GM18502 (cell line): ENCODE data around the gene CABCOCO1.

Experiments used
- ATAC-seq: cut with Tn5 transposase; IDR thresholded peaks from one replicate; pipeline ENCODE4 v1.9.1; 2021; ENCODE audit warnings: mild to moderate bottlenecking; ENCODE audit not compliant: unreplicated experiment, poor library complexity

The CABCOCO1 gene

DNA sequence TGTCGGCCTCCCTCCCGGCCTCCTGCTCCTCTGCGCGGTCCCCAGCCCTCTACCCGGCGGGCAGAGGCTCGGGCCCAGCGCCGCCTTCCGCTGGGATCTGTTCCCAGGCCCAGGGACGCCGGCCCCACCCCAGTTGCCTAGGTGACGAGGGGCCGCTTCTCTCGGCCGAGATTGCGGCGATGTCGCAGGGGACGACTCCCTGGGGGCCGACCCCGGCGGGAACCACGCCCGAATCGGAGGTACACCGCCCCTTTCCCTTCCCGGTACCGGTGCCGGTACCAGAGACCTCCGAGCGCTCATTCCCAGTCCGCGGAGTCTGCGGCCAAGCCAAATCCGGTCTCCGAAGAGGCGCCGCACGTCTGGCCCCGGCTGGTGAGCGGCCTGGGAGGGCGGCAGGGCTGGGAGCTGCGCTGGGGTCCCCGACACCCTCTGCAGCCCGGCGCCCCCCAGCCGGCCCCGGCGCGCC is at the start of gene CABCOCO1:
CABCOCO1 (plus strand) TSS at position 136 of the 466 bp plus-strand sequence; CDS start at position 180, 44 bp downstream.
- no peak for ATAC-seq

DNA sequence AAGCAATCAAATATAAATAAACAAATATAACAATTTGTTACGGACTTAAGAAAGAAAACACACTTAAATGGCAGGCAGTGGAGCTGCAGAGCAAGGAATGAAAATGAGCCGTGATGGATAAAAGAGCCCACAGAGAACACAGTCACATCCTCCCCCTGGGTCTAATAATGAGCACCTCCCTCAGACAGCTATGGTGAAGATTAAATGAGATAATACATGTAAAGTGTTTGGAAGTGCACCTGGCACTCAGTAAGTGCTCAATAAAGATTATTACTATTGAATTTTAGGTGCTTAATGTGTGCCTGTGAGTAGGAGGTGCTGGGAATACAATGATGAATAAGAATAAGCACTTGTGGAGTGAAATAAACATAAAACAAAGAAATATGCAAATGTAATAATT is 49.1 kb upstream of the CABCOCO1 start:
- no peak for ATAC-seq

- ATAC-seq: no peak
These were observed 46.1 kb upstream of the CABCOCO1 start for GRCh38 chr10:61616611-61617010.

GRCh38 chr10:61617180-61617579 is 45.5 kb upstream of the CABCOCO1 start:
- ATAC-seq: no peak

GRCh38 chr10:61617586-61617985 is 45.1 kb upstream of the CABCOCO1 start:
- no peak for ATAC-seq

DNA sequence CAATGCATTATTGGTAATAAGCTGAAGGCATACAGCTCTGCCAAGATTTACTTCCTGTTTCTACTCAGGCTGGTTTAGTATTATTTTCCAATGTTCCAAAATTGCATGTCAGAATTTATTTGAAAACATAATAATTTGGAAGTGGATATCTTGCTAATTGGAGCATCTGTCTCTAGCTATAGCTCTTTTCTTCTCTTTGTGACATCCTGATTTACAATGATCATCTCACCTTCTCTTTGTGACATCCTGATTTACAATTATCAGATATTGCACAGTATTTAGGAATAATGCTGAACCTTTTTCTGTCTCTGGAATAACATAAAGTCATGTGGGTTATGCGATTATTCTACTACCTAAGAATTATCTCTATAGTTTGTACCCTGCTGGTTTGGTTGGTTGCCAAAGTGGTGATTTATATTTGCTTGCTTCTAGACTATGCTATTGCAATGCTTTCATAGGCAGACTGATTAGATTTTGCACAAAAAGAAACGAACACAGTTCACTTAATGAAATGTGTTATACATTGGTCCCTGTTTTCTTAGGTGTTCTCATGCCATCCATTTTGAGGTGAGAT is 44.3 kb upstream of the CABCOCO1 start:
- no peak for ATAC-seq

GRCh38 chr10:61620506-61620905 is 42.2 kb upstream of the CABCOCO1 start:
- no peak for ATAC-seq

DNA sequence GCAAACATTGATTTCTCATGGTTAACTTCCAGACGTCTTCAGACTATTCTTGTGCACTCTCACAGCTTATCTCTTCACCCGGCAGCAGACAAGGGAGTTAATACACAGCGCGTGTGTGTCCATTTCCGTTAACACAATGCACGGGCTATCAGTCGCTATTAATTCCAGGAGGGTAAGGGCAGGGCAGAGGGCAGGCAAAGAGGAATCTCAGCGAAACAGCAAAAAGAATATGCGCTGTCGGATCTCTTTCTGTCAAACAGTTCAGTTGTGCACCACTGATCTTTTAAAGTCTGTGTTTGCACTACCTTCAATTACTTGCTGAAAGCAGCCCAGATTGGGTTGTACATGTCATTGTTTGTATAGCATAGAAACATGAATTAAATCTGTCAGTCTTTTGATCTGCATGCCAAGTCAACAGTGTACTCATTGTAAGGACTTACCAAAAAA is 41.1 kb upstream of the CABCOCO1 start:
- no peak for ATAC-seq

DNA sequence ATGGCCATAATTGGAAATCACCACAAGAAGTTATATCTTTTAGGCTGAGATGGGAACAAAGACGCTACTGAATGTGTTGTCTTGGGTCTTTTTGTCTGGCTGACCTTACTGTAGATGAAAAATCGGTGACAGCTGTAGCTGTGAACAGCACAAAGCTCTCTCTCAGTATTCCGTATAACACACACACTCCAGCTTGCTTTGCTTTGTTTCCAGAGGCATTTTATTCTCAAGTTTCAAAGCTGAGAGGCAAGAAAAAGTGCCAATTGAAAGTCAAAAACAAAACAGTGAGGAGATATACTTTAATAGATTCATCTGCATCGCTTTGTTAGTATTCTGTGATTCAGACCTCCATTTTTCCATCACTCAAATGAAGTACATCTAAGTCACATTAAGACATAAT is 39.6 kb upstream of the CABCOCO1 start:
- ATAC-seq: no peak

DNA sequence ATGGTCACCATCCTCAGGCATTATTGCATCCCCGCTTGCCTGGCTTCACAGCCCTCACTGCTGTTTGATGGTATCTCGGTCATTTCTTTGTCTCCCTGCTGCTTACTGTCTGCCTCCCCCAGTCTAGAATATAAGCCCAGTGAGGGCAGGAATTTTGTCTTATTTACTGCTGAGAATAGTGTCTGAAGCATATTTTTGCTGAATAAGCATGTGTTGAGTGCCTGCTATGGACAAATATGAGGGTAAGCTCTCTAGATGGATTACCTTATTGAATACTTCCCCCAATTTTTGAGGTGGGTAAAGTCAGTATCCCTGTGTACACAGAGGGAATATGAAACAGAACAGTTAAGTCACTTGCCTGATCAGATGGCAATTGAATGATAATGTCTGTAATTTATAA is 36.5 kb upstream of the CABCOCO1 start:
- ATAC-seq: no peak

DNA sequence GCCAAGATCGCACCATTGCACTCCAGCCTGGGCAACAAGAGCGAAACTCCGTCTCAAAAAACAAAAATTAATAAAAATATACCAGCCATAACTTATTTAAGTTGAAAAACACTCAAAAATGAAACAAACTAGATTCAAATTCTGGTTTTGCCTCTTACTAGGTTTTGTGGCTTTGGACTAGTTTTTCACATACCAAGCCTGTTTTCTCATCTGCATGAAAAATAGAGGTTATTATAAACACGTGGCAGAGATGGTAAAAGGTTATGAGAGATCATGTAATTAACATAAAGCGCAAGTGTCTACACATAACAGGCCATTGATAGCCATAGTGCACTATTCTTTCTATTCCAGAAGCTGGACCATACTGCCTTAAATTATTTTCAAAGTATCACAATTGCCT is 35.5 kb upstream of the CABCOCO1 start:
- no peak for ATAC-seq

- no peak for ATAC-seq
These were observed 34.4 kb upstream of the CABCOCO1 start for GRCh38 chr10:61628151-61628874.

- ATAC-seq: no peak
These were observed 33.7 kb upstream of the CABCOCO1 start for GRCh38 chr10:61628875-61629513.

GRCh38 chr10:61629576-61629975 is 33.2 kb upstream of the CABCOCO1 start:
- no peak for ATAC-seq

DNA sequence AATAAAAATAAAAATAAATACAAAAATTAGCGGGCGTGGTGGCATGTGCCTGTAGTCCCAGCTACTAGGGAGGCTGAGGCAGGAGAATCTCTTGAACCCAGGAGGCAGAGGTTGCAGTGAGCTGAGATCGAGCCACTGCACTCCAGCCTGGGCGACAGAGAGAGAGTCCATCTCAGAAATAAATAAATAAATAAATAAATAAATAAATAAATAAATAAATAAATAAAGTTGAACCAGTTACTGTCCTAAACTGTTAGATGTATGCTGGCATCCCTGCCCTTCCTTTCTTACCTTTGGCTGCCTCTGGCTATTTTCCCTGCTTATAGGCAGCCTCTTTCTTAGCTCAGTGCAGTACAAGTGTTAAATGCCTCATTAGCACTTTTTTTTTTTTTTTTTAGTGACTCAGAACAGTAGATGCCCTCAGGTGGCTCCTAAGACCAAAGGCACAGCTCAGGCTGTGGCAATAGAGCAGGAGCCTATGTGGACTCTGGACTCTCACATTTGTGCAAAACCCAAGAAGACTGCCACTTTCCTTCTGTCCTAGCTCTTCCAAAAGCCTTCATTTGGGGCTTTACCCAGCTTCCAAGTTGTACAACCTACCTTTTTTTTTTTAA is 30.6 kb upstream of the CABCOCO1 start:
- no peak for ATAC-seq

GRCh38 chr10:61633665-61634064 is 29.1 kb upstream of the CABCOCO1 start:
- no peak for ATAC-seq

DNA sequence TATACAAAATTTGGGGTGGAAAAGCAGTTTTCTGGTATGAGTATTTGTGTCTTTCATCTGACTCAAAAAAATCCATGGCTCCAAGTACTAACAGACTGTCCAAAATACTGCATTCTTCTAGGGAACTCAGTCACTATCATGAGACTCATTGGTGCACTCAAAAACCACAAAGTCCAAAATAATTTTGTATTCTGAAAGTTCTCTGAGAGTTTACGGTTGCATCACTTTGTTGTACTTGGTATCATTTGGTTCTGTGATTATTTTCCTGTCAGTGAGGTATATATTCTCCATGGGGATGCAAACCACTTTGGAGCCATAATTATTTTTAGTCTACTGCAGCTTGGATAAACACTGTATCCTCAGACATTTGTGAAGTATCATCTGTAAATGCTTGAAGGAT is 28.0 kb upstream of the CABCOCO1 start:
- no peak for ATAC-seq

GRCh38 chr10:61635471-61635870 is 27.3 kb upstream of the CABCOCO1 start:
- no peak for ATAC-seq

- no peak for ATAC-seq
These were observed 26.8 kb upstream of the CABCOCO1 start for GRCh38 chr10:61635932-61636331.

DNA sequence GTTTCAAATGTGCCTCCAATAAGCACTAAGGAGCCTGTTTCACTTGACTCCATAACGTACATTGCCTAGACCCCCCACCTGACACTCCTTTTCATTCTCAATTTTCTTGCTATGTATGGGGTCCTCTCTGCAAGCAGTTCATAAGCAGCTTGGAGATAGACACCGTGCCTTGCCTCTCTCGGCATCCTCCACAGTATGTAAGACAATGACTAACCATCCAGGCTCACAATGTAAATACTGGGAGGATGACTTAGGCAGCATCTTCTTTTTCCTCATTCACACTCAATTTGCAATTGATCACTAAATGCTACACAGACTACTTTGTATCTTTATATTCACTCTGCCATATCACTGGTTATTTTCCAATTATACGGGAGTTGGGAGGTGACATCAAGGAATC is 22.8 kb upstream of the CABCOCO1 start:
- ATAC-seq: no peak

DNA sequence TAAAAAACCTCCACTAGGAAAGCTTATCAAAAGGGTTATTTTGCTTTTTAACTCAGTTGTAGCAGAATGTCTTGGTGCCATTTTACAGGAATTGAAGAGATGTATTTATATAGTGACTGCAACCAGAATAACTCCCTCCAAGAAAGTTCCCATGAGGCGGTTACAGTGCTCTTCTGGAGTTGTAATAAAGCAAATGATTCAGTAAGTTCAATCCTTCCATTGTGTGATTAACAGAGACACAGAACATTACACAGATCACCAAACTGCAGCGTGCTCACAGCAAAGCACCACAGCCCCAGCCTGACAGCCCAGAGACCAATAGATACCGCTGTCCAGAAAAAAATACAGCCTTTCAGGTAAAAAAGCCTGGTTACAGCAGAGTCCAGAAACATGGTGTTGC is 21.9 kb upstream of the CABCOCO1 start:
- ATAC-seq: no peak
